Neural progenitor cell (in vitro differentiated cells): Measurements from ENCODE around the gene PARP3. TPM values are rescaled to one million over a fixed set of nuclear protein-coding genes. Genes with fewer than 3 reads are reported as not detected.

ENCODE experiments used
- DNase-seq: peaks from one replicate; pipeline ENCODE4 v3.0.0-alpha.2; 2016; ENCODE audit warnings: low spot score
- H2AFZ ChIP-seq: fragments of 200-600 bp; sonication (generic); replicated peaks from 2 replicates; pipeline ENCODE4 v1.6.1; 2016; ENCODE audit warnings: antibody characterized with exemption
- H3F3A ChIP-seq: fragments of 200-600 bp; sonication (generic); 2 replicates; pipeline ENCODE4 v1.6.1; 2016; ENCODE audit warnings: antibody characterized with exemption, low read depth
- H3K27ac ChIP-seq: fragments of 200-600 bp; sonication (generic); 2 replicates; pipeline ENCODE4 v1.5.1; 2016; ENCODE audit warnings: mild to moderate bottlenecking
- H3K27me3 ChIP-seq: fragments of 200-600 bp; sonication (generic); 2 replicates; pipeline ENCODE4 v1.6.1; 2016; ENCODE audit warnings: mild to moderate bottlenecking, moderate library complexity
- H3K36me3 ChIP-seq: fragments of 200-600 bp; sonication (generic); 2 replicates; pipeline ENCODE4 v1.5.1; 2016
- H3K4me1 ChIP-seq: fragments of 200-600 bp; sonication (generic); 2 replicates; pipeline ENCODE4 v1.6.1; 2016; ENCODE audit warnings: mixed run types
- H3K4me2 ChIP-seq: fragments of 200-600 bp; sonication (generic); 2 replicates; pipeline ENCODE4 v1.6.1; 2016
- H3K4me3 ChIP-seq: fragments of 200-600 bp; sonication (generic); 2 replicates; pipeline ENCODE4 v1.5.1; 2016
- H3K79me2 ChIP-seq: fragments of 200-600 bp; sonication (generic); 2 replicates; pipeline ENCODE4 v1.6.1; 2016; ENCODE audit warnings: low read depth
- H3K9ac ChIP-seq: fragments of 200-600 bp; sonication (generic); 2 replicates; pipeline ENCODE4 v1.6.1; 2016
- H3K9me3 ChIP-seq: fragments of 200-600 bp; sonication (generic); 2 replicates; pipeline ENCODE4 v1.5.1; 2016; ENCODE audit warnings: low read depth
- H4K20me1 ChIP-seq: fragments of 200-600 bp; sonication (generic); 2 replicates; pipeline ENCODE4 v1.6.1; 2016; ENCODE audit warnings: low read depth
- H3K27ac Mint-ChIP-seq: 3 replicates; pipeline ENCODE4 v1.8.0; 2021; ENCODE audit warnings: mixed read lengths
- H3K27me3 Mint-ChIP-seq: 2 replicates; pipeline ENCODE4 v1.8.0; 2022; ENCODE audit warnings: low read depth, mild to moderate bottlenecking, inconsistent platforms, moderate library complexity, mixed read lengths; ENCODE audit not compliant: insufficient read depth
- H3K36me3 Mint-ChIP-seq: 3 replicates; pipeline ENCODE4 v1.8.0; 2021; ENCODE audit warnings: mixed read lengths
- H3K4me1 Mint-ChIP-seq: 3 replicates; pipeline ENCODE4 v1.8.0; 2021; ENCODE audit warnings: mixed read lengths
- H3K4me3 Mint-ChIP-seq: 3 replicates; pipeline ENCODE4 v1.8.0; 2021; ENCODE audit warnings: mild to moderate bottlenecking, moderate library complexity, mixed read lengths
- H3K9me3 Mint-ChIP-seq: 3 replicates; pipeline ENCODE4 v1.8.0; 2020; ENCODE audit warnings: mixed read lengths
- CTCF ChIP-seq: fragments of 200-600 bp; sonication (generic); IDR thresholded peaks from 2 replicates; pipeline ENCODE4 v1.5.1; 2017; ENCODE audit warnings: antibody characterized with exemption, mild to moderate bottlenecking
- EZH2 ChIP-seq: fragments of 200-600 bp; sonication (generic); IDR thresholded peaks from 2 replicates; pipeline ENCODE4 v1.6.1; 2017; ENCODE audit warnings: antibody characterized with exemption, mild to moderate bottlenecking, moderate library complexity
- EZH2phosphoT487 ChIP-seq: fragments of 200-600 bp; sonication (generic); IDR thresholded peaks from 2 replicates; pipeline ENCODE4 v1.6.1; 2017; ENCODE audit warnings: antibody characterized with exemption
- total RNA-seq: library from RNA; depleted of rRNA; stranded (reverse); fragments of >200 nt; gene quantifications from 2 replicates; pipeline ENCODE4 v1.2.3, GENCODE V29; 2015; ENCODE audit warnings: low replicate concordance

PARP3 gene
- total RNA-seq, 1 donor from 2014 or later = 3.9 TPM

- Histone ChIP-seq H4K20me1 (peaks cover 38% of the 10 kb centered on the region), H3K9me3 (no peaks in the 10 kb centered on the region), H3K79me2 (no peaks in the 10 kb centered on the region), H3K27me3 (peaks cover 11% of the 10 kb centered on the region), H3K4me2 (peak within 1 kb of the TSS; percentile 93), H3K27ac (peak within 1 kb of the TSS; percentile 95), H3K9ac (peak within 1 kb of the TSS; percentile 74), H3K36me3 (no peaks in the 10 kb centered on the region), H2AFZ (peak within 1 kb of the TSS; percentile 18), H3F3A (peaks cover 45% of the 10 kb centered on the region), H3K4me1 (peaks cover 59% of the 10 kb centered on the region), H3K4me3 (peak within 1 kb of the TSS; percentile 81)
- no peaks in the 10 kb centered on the region for H3K9me3 Mint-ChIP-seq
- H3K4me3 Mint-ChIP-seq = peak within 1 kb of the TSS; percentile 94
- H3K27me3 Mint-ChIP-seq = peaks cover 12% of the 10 kb centered on the region
- H3K36me3 Mint-ChIP-seq = peaks cover 5% of the 10 kb centered on the region
- no peak for TF ChIP-seq EZH2phosphoT487
- no peak for TF ChIP-seq CTCF
- no peak for TF ChIP-seq EZH2
- H3K4me1 Mint-ChIP-seq = peaks cover 64% of the 10 kb centered on the region
- peak; percentile 93 for DNase-seq
- peak within 1 kb of the TSS; percentile 96 for H3K27ac Mint-ChIP-seq
Observed at GRCh38 chr3:51967384-51968169, 25.4 kb downstream of the PARP3 start, which contains the start of gene PCBP4. Gene PCBP4 (minus strand): TSS chr3:51967454. CDS start chr3:51961240, 6,214 bp downstream.

GRCh38 chr3:51968170-51968775 is 26.1 kb downstream of the PARP3 start:
- H3K27ac Mint-ChIP-seq = peak overlapping the region; percentile 8
- H3K27me3 Mint-ChIP-seq = peaks cover 9% of the 10 kb centered on the region
- Histone ChIP-seq H3K4me2 (peak overlapping the region; percentile 93), H3K36me3 (no peaks in the 10 kb centered on the region), H3K27me3 (peaks cover 7% of the 10 kb centered on the region), H3K79me2 (no peaks in the 10 kb centered on the region), H3K9me3 (no peaks in the 10 kb centered on the region), H3K4me3 (peak overlapping the region; percentile 81), H3F3A (peaks cover 39% of the 10 kb centered on the region), H3K4me1 (peaks cover 52% of the 10 kb centered on the region), H3K27ac (peak overlapping the region; percentile 95), H4K20me1 (peaks cover 31% of the 10 kb centered on the region), H3K9ac (peak overlapping the region; percentile 74), H2AFZ (peak overlapping the region; percentile 18)
- peak overlapping the region; percentile 91 for H3K4me3 Mint-ChIP-seq
- TF ChIP-seq EZH2 = no peak
- peaks cover 60% of the 10 kb centered on the region for H3K4me1 Mint-ChIP-seq
- peaks cover 5% of the 10 kb centered on the region for H3K36me3 Mint-ChIP-seq
- DNase-seq = peak; percentile 93
- H3K9me3 Mint-ChIP-seq = no peaks in the 10 kb centered on the region

- peaks cover 57% of the 10 kb centered on the region for H3K4me1 Mint-ChIP-seq
- H3K9ac ChIP-seq = no peak overlapping the region
- peak overlapping the region; percentile 93 for H3K4me2 ChIP-seq
- peaks cover 23% of the 10 kb centered on the region for H4K20me1 ChIP-seq
- peaks cover 9% of the 10 kb centered on the region for H3K27me3 ChIP-seq
- H3F3A ChIP-seq = peaks cover 40% of the 10 kb centered on the region
- TF ChIP-seq CTCF (no peak), EZH2phosphoT487 (no peak), EZH2 (no peak)
- H3K79me2 ChIP-seq = no peaks in the 10 kb centered on the region
- H3K4me3 Mint-ChIP-seq = peak overlapping the region; percentile 91
- no peaks in the 10 kb centered on the region for H3K9me3 ChIP-seq
- peak overlapping the region; percentile 81 for H3K4me3 ChIP-seq
- H3K36me3 ChIP-seq = no peaks in the 10 kb centered on the region
- peaks cover 49% of the 10 kb centered on the region for H3K4me1 ChIP-seq
- no peak overlapping the region for H2AFZ ChIP-seq
- peaks cover 5% of the 10 kb centered on the region for H3K36me3 Mint-ChIP-seq
- peak overlapping the region; percentile 86 for H3K27ac ChIP-seq
- DNase-seq = peak; percentile 23
- H3K27ac Mint-ChIP-seq = peak overlapping the region; percentile 8
- H3K27me3 Mint-ChIP-seq = peaks cover 7% of the 10 kb centered on the region
- H3K9me3 Mint-ChIP-seq = no peaks in the 10 kb centered on the region
Observed at GRCh38 chr3:51968883-51969678, 26.9 kb downstream of the PARP3 start.
